Activated CD8-positive, alpha-beta memory T cell treated with anti-CD3 and anti-CD28 coated beads, Interleukin-2, amount 50 U/mL, for 4 hours (primary cell): ENCODE measurements around the gene PLXNA2.

ENCODE experiments used
- DNase-seq: peaks from one replicate; pipeline ENCODE4 v3.0.0-alpha.2; 2020

Gene PLXNA2

GRCh38 chr1:208039536-208040332 lies 204.4 kb downstream of the PLXNA2 start:
- DNase-seq = no peak

- no peak for DNase-seq
These were observed 205.9 kb downstream of the PLXNA2 start for GRCh38 chr1:208038303-208038702.

GRCh38 chr1:208036918-208037766 lies 207.0 kb downstream of the PLXNA2 start:
- DNase-seq = no peak

- no peak for DNase-seq
These were observed 207.9 kb downstream of the PLXNA2 start for GRCh38 chr1:208036106-208036808.

GRCh38 chr1:208034135-208034534 lies 210.0 kb downstream of the PLXNA2 start:
- DNase-seq = no peak

- no peak for DNase-seq
These were observed 210.9 kb downstream of the PLXNA2 start for GRCh38 chr1:208033236-208033635.

GRCh38 chr1:208031932-208032320 lies 212.3 kb downstream of the PLXNA2 start:
- no peak for DNase-seq

GRCh38 chr1:208031316-208031931 lies 212.8 kb downstream of the PLXNA2 start:
- DNase-seq = no peak

- DNase-seq = no peak
These were observed 213.7 kb downstream of the PLXNA2 start for GRCh38 chr1:208030288-208031091.

GRCh38 chr1:208029381-208030287 lies 214.6 kb downstream of the PLXNA2 start:
- no peak for DNase-seq

- no peak for DNase-seq
These were observed 215.7 kb downstream of the PLXNA2 start for GRCh38 chr1:208028526-208028925.

GRCh38 chr1:208027861-208028260 lies 216.3 kb downstream of the PLXNA2 start:
- DNase-seq = no peak

- DNase-seq = no peak
These were observed 217.2 kb downstream of the PLXNA2 start for GRCh38 chr1:208026880-208027438.

GRCh38 chr1:208025031-208025430 lies 219.2 kb downstream of the PLXNA2 start:
- no peak for DNase-seq

GRCh38 chr1:208024406-208024805 lies 219.8 kb downstream of the PLXNA2 start:
- no peak for DNase-seq

GRCh38 chr1:208019257-208019656 lies 224.9 kb downstream of the PLXNA2 start:
- DNase-seq = no peak

- DNase-seq = no peak
These were observed 228.9 kb downstream of the PLXNA2 start for GRCh38 chr1:208015255-208015654.

GRCh38 chr1:208013210-208013609 lies 231.0 kb downstream of the PLXNA2 start:
- no peak for DNase-seq

GRCh38 chr1:208012721-208013120 lies 231.5 kb downstream of the PLXNA2 start:
- no peak for DNase-seq

GRCh38 chr1:208010487-208011071 lies 233.6 kb downstream of the PLXNA2 start:
- DNase-seq = no peak
